GM12875 (cell line): ENCODE measurements around the gene DMTF1.

Source experiments
- H3K4me3 ChIP-seq: one replicate; pipeline ENCODE4 v1.5.1; 2011; ENCODE audit warnings: low read depth, low read length, control low read depth
- CTCF ChIP-seq: IDR thresholded peaks from 2 replicates; pipeline ENCODE4 v1.5.1; 2011; ENCODE audit warnings: low read depth, mild to moderate bottlenecking, control low read depth, inconsistent platforms, low read length, moderate library complexity, borderline replicate concordance; ENCODE audit not compliant: insufficient read depth

Gene DMTF1

GRCh38 chr7:87213811-87214210 is 61.6 kb downstream of the DMTF1 start:
- H3K4me3 ChIP-seq: no peak overlapping the region
- no peak for TF ChIP-seq CTCF

DNA sequence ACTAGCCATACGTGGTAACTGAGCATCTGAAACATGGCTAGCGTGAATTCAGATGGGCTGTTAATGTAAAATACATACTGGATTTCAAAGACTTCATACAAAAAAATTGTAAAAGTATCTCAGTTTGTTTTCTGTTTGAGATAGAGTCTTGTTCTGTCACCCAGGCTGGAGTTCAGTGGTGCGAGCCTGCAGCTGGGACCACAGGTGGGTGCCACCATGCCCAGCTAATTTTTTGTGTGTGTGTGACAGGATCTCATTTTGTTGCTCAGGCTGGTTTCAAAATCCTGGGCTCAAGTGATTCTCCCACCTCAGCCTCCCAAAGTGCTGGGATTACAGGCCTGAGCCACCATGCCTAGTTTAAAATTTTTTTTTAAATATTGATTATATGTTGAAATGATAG is 62.8 kb downstream of the DMTF1 start:
- no peak for TF ChIP-seq CTCF
- no peak overlapping the region for H3K4me3 ChIP-seq

GRCh38 chr7:87216701-87217508 is 64.7 kb downstream of the DMTF1 start:
- H3K4me3 ChIP-seq: peak overlapping the region; percentile 43
- no peak for TF ChIP-seq CTCF

GRCh38 chr7:87217983-87218653 is 65.9 kb downstream of the DMTF1 start:
- no peak for TF ChIP-seq CTCF
- peak overlapping the region; percentile 97 for H3K4me3 ChIP-seq

DNA sequence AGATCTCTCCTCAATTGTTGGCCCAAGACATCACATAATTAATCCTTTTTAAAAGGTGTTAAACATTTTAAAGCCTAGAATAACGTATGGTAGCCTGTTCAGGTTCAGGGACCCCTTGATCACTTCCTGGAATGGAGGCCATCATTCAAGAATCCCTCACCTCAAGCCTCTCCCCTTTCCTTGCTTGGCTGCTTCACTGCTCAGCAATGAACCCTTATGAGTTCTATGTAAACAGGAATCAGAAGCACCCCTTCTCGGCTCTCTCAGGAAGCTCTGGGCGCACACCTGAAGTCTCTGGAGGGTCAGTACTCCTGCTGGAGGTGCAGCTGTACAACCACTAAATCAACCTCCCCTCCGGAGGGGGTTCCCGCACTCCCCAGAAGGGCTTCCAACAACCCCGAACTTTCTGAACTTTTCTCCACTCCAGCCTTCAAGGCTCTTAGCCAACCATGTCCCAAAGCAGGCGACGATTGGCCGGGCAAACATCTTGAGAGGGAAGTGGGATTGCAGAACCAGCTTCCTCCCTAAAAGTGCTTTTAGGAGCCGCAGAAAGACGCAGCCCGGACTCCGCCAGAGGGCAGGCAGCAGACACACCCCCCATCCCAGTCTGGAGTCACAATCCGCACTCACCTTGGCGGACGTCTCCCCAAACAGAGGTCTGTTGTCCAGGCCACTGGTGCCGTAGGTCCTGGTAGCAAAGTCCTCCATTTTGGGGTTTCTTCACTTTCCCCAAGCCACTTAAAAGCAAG is 66.7 kb downstream of the DMTF1 start:
- no peak for TF ChIP-seq CTCF
- H3K4me3 ChIP-seq: peak overlapping the region; percentile 97

DNA sequence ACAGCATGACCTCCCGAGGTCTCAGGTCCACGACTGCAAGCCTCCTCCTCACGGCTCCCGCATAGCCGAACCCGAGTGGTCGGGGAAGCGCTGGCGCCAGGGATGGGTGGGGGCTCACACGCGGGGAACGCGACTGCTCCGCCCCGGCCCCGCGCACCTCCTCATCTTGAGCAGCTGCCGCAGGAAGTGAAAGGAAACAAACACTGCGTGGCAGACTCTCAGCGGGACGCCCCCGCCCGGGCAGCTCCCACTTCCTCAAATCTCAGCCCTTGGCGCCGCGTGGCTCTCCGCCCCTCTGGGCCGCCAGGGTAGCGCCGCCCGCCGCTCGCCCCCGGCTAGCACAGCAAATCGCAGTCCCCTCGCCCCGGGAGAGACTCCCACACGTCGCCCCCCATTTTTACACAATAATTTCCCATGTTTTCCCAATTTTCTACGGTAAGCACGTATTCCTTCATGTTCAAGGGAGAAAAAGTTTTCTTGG is 67.3 kb downstream of the DMTF1 start, which contains the start of gene TMEM243:
Gene TMEM243, minus strand, starts transcription at position 188 of the 481 bp plus-strand sequence. CDS start 229 bp downstream, outside the sequence.
- H3K4me3 ChIP-seq: peak within 1 kb of the TSS; percentile 97
- TF ChIP-seq CTCF: peak; percentile 42; the same call in 1 of the 2 replicates
